GM21515 (cell line): ENCODE results near the gene LRRC36.

Experiments
- ATAC-seq: cut with Tn5 transposase; IDR thresholded peaks from one replicate; pipeline ENCODE4 v1.9.1; 2021; ENCODE audit not compliant: unreplicated experiment

LRRC36 gene

DNA sequence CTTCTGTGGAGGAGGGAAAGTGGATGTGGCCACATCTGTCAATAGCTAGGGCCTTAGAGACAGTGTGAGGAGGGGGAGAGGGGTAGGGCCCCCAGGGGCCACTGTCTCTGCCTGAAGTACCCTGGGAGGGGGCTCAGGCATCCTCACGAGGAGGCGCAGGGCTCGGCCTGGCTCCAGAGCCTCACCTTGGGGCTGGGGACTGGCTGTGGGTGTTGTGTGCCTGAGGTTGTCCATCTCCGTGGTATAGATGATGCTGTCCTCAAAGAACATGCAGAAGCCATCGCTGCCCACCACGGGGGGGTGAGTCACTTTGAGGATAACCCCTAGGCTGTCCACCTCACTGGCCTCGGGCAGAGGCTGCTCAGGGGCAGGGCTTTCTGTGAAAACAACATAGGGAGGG lies 35.2 kb upstream of the LRRC36 start:
- ATAC-seq = no peak

DNA sequence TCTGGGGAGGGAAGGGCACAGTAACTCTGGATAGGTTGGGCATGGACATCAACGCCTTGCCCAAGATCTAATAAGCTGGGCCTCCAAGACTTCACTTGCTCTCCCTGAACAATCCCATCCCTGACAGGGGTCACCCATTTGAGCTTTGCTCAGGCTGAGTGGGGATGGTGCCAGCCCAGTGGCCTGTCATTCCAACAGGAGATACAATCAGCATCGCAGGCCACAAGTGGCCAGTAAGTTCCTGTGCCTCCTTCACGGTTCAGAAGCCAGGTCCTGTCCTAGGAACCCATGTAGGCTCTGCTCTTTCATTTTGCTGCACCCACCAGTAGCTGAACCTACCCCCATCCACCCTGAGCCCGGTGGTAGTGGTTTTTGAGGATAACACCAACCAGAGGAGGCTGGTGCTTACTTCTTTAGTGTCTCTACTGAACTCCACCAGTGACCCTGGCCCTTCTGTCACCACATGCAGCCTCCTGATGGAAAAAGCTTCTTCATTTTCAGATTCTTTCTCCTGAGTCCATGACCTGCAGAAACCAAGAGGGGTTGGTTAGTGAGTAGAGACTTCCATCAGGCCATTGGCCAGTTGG lies 32.4 kb upstream of the LRRC36 start:
- ATAC-seq = no peak

DNA sequence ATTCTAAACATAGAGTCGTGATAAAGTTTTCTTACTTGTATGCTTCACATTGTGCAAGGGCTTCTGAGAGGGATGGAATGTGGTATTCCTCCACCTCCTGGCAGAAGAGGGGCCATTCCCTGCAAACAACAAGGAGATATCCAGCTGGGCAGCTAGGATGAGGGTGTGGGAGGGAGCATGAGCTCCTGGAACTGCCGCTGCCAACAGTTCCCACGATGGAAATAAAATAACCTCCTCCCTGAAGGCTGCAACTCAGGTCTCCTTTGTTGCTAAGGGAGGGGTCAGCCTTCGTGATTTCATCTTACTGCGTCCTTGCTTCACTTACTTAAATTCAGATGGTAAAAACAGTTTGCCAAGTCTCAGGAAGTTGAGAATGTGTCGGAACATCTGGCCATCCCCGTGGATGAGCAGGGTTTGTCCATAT lies 31.7 kb upstream of the LRRC36 start:
- no peak for ATAC-seq

DNA sequence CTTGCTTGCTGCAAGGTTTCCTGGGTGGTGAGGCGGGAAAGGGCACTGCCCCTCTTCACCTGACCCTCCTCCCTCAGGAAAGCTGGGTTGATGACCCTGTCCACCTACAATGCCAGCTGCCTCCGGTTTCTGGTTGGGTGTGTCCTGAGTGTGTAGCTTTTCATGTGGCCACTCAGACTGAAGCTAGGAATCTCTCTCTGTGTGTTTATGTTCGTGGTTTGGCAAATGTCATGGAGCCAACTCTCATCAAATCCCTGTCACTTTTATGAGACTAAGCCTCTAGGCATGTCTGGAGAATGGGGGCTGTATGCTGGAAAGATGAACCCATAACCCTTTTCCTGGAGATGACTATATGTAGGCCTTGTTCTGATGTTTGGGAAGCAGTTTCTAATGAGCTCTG lies 30.2 kb upstream of the LRRC36 start:
- no peak for ATAC-seq

DNA sequence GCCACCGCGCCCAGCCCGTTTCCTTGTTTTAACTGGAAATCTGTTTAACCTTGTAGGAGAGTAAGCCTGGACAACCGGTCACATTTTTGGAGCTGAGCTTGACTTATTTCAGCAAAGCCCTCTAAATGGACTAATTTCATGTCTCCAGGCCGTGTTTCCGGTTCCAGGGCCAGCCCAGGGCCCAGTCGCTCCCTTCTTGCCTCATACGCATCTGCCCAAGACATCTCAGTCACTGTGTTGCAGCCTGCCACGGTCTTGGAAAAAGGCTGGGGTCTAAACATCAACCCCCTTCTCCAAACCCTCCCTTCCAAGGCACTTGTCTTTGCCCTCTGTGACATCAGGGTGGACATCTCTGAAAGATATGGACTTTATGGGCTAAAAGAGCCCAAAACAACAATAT lies 28.3 kb upstream of the LRRC36 start:
- no peak for ATAC-seq

DNA sequence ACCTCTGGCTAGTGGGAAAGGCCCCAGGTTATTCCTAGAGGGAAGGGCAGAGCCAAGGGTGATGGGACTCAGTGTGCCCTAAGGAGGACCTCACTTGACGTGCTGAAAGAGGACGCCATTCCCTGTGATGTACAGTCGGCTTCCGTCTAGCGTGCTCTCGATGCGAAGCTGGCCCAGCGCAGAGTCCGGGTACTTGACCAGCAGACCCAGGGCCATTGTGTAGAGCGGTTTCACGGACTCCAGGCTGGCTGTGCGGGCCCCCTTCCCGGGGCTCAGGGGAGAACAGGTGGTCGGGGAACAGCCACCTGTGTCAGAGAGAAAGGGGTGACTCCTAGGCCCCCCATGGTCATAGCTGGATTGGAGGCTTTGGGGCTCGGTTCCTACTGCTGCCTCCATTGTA lies 27.3 kb upstream of the LRRC36 start:
- no peak for ATAC-seq

DNA sequence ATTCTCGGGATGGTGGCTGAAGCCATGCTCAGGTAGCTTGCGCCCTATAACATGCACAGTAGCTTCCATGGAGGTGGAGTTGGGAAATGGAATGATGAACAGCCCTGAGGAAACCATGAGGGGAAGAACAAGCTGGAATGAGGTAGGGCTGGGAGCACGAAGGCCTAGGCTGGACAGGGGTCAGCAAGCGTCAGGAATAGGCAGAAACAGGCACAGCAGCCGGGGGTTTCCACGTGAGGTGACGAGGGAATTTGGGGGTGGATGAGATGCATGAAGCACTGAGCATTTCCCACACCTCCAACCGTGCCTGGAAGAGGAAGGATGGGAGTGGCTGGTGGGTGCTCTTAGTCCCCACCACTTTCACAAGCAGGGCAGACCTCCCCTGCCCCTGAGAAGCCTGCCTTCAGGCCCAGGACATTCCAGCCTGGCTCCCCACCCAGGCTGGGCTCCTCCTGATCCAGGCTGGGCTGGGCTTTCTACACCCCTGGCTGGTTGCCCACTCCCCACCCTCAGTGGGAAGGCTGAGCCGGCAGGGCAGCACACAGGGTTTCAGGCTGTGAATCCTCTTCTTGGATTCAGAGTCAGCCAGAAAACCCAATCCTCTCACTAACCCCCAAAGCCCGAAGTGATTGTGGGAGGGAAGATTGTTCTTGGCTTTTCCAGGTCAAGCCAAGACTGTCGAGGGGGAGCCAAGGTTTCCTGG lies 25.4 kb upstream of the LRRC36 start:
- no peak for ATAC-seq

DNA sequence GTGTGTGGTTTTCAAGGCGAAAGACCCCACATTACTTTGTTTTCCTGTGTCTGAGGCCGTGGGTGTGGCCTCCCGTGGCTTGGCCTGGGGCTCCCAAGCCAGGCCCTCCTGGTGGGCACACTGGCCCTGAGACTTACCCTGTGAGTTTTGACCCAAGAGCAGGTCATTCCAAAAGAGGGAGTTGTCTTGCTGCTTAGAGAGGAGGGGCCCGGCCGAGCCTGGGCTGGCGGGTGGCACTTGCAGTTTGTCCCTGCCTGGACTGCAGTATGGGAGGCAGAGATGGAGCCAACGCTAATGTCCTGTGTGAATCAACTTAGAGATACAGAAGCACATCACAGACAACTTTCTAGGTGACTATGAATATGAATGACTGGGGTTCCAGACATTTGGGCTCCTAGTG lies 24.5 kb upstream of the LRRC36 start:
- no peak for ATAC-seq

DNA sequence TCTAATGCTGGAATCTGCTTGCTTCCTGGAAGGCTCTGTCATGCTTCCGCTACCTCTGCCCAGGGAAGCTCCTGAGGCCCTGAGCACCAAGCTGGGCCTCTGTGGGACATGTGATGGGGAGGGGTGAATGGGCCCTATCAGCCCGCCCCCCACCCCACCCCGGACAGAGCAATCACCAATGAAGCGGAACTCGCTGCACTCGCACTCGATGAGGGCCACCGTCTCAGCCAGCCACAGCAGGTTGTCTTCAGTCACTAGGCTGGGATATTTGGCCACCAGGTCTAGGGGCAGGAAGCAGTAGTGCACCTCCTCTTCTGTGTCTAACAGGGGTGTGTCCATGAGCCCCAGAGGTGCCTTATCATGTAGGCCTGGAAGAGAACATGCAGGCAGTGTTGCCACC lies 23.6 kb upstream of the LRRC36 start:
- ATAC-seq = no peak

DNA sequence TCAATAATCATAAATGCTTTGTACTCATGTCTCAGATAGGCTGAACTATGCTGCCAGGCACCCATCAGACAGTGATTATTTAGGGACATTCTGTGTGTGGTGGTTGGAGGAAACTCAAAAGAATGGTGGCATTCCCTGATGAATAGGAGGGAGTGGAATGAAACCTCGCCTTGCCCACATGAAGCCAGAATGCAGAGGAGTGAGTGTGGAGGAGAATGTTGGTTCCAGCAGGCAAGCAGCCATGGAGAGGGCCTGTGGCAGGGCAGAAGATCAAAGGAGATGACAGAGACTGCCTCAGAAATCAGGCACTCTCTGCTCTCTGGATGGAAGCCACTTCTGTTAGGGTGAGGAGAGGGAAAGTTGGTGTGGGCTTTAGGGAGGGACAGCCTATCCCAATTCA lies 22.6 kb upstream of the LRRC36 start:
- no peak for ATAC-seq

DNA sequence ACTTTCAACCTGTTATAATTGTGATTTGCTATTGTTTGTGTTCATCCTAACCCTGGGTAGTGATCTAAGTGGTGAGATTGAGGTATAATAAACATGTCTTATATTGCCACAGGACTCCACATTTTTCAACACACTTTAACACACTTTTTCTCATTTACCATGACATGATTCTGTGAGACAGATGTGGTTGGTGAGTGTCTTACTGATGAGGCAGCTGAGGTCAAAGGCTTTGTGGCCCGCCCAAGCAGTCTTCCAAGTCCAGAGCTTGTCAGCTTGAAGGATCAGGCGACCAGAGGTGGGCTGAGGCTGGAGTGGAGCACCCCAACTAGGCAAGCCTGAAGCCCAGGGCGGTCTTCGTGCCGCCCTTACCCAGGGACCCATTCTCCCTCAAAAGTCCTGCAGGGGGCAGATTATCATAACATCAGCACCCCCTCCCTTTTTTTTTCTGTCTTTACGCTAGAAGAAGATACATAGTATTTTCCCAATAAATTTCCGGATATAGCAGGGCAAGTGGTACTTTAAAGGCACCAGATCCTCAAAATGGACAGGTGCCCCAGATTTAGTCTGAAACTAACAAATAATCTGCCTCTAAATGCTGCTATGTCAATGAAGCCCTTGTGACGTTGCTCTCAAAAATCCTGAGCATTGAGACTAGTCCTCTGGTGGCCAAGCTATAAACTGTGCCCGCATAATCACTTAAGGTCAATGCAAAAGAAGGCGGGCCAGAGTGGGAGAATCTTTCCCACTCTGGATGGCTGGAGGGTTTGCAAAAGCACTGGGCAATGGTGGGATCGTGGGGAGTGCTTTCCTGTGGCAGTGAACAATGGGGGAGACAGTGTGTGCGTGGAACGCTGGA lies 21.2 kb upstream of the LRRC36 start:
- no peak for ATAC-seq

DNA sequence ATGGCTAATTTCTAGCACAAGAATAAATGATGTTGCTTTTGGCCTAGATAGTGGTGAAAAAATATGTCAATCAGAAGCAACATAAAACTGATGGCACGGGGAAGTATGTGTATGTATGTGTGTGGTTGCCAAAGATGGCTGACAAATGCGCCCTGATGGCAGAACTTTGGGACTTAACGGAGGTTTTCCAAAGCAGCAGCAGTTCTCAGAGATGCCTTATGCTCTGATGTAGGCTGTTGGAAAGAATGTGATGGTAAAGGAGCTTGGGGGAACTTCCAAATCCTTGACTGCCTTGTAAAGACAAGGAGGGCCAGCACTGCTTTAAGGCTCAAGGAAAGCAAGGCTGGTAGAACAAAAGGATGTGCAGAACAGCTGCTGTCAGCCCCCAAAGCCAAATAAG lies 16.1 kb upstream of the LRRC36 start:
- ATAC-seq = no peak

DNA sequence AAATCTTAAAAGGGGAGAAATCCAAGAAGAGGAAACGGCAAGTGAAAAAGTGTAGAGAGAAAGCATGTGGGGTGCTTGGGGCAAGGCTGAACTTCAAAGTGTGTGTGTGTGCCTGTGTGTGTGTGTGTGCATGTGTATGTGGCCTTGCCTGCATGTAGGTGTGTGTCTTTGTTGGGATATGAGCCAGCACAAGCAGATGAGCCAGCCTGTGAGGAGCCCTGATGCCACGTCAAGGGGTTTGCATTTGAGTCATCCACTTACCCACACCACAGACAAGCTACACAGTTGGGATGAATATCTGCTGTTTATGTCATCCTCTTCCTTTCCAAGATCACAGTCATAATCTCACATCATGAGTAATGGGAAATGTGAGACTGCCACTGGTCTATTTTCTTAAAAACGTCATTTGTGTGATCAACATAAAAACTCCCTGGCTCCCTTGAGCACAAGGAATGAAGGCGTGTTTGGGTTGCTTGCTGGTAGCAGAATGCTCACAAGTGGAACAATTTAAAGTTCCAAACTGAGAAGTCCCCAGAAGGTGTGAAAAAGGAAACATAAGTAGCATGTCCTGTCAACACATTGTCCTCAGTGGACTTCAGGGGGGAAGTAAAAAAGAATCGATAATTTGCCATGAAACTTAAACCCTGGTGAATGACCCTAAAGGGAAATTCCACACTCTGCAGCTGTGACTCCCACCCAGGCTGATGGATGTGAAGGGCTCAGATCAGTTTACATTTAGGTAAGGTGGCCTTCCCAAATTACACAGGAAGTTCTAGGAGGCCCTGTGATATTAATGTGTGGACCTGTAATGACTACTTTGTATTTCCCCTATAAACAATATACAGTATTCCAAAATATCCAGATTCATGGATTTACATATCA lies 14.8 kb upstream of the LRRC36 start:
- ATAC-seq = peak; percentile 55

DNA sequence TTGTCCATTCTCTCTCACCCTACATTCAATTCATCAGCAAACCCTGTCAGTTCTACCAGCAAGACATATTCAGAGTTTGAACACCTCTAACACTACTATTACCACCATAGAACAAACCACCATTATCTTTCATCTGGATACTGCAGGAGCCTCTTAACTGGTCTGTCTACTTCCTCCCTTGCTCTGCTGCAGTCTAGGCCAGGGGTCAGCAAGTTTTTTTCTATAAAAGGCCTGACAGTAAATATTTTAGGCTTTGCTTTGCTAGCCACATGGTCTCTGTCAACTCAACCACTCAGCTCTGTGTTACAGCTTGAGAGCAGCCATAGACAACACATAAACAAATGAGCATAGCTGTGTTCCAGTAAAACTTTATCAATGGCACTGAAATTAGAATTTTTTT lies 13.9 kb upstream of the LRRC36 start:
- no peak for ATAC-seq

DNA sequence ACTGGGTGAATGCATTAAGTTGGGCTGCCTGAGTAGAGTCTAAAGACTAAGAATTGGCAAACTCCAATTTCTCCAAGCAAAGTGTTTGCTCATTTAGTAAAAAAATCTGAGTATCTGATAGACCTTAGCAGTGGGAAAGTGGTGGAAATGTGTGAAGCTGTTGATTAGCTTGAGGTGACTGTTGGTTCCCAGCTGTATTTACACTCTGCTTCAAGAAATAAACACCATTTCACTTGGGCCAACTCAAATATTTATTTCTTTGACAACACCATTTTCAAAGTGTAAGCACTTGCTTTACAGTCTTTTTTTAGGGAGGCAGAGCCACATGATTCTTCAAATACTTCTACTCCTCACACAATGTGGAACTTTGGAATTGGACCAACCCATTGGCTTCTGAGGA lies 8.8 kb upstream of the LRRC36 start:
- no peak for ATAC-seq

DNA sequence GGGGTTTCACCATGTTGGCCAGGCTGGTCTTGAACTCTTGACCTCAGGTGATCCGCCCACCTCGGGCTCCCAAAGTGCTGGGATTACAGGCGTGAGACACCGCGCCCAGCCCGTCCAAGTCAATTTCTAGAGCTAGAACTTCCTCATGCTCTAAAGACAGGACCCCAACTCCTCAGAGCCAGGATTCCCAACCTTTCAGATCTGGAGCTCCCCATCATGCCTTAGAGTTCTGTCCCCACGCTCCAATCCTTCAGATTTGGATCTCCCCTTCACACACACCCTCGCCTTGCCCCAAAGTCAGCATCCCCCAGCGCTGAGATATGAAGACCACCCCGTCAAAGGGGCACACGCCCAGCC lies 522 bp upstream of the LRRC36 start:
- no peak for ATAC-seq

DNA sequence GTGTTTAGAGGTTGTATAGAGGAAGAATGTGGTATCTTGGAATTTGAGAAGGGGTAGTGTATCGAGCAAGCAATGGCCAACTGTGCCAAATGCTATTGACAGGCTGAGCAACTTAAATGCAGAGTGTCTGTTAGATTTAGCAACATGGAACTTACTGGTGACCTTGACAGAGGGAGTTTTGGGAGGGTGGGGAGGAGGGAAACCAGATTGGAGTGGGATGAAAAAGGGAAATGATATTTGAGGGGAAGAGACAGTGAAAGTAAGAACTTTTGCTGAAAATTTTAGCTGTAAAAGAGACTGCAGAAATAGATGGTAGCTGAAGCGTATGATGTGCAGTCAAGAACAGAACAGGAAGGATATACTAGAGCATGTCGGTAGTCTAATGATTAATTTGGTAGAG lies 1.1 kb downstream of the LRRC36 start:
- ATAC-seq = no peak

DNA sequence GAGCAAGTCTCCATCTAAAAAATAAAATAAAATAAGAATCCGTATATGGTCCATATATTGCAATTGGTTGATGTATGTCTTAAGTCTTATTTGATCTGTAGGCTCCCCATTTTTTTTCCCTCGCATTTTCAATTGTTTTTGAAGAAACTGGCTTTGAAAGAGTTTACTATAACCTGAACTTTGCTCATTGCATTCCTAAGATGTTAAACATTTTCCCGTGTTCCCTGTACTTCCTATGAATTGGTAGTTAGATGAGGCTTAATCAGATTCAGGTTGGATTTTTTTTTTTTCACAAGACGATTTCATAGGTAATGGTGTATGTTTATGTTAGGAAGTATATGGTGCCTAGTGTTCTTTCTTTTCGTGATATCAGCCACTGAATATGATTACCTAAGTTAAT lies 3.3 kb downstream of the LRRC36 start:
- ATAC-seq = no peak

DNA sequence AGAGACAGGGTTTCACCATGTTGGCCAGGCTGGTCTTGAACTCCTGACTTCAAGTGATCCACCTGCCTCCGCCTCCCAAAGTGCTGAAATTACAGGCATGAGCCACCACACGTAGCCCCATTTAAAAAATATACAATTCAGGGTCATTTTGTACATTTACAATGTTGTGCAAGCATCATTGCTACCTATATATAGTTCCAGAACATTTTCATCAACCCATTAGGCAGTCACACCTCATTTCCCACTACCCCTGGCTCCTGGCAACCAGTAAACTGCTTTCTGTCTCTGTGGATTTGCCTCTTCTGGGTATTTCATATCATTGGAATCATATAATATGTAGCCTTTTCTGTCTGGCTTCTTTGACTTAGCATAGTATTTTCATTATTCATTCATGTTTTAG lies 6.7 kb downstream of the LRRC36 start:
- no peak for ATAC-seq

DNA sequence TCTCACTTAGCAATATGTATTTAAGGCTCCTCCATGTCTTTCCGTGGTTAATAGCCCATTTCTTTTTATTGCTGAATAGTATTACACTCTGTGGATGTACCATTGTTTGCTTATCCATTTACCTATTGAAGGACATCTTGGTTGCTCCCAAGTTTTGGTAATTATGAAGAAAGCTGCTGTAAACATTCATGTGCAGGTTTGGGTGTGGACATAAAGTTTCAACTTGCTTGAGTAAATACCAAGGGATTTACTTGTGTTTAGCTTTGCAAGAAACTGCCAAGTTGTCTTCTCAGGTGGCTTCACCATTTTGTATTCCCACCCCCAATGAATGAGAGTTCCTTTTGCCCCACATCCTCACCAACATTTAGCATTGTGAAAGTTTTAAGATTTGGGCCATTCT lies 9.5 kb downstream of the LRRC36 start:
- ATAC-seq = no peak

DNA sequence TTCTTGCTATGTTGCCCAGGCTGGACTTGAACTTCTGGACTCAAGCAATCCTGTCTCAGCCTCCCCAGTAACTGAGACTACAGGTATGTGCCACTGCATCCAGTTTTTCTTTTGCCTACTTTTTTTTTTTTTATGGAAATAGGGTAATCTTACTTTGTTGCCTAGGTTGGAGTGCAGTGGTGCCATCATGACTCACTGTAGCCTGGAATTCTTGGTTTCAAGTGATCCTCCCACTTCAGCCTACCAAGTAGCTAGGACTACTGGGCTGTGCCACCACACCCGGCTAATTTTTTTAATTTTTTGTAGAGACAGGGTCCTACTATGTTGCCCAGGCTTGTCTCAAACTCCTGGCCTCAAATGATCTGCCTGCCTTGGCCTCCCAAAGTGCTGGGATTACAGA lies 10.0 kb downstream of the LRRC36 start:
- ATAC-seq = no peak
